DOHH2 (cell line): ENCODE measurements around the gene CETP.

Experiments used
- EZH2phosphoT487 ChIP-seq: fragments of 200-600 bp; sonication (generic); IDR thresholded peaks from 2 replicates; pipeline ENCODE4 v1.6.1; 2017; ENCODE audit warnings: borderline replicate concordance, mild to moderate bottlenecking, antibody characterized with exemption, low read length, moderate library complexity, mixed read lengths
- TF ChIP-seq, protein P1 (sequence below): fragments of 200-600 bp; sonication (generic); IDR thresholded peaks from one replicate; pipeline ENCODE4 v1.5.1; 2014; ENCODE audit warnings: antibody characterized with exemption, mild to moderate bottlenecking, low read depth, low read length; ENCODE audit not compliant: poor library complexity, severe bottlenecking

DNA sequence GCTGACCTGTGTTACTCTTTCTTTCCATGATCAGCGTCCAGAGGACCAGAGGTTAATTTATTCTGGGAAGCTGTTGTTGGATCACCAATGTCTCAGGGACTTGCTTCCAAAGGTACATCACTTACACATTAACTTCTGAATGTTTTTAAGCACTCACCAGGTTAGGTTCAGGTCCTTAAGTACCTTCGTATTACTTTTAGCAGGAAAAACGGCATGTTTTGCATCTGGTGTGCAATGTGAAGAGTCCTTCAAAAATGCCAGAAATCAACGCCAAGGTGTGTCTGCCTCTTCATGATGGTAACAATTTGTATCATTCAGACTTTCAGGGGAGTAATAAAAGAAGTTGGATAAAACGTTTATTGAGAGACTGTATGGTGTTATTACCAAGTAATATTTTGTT is 26.5 kb upstream of the CETP start:
- TF ChIP-seq, protein P1, sequence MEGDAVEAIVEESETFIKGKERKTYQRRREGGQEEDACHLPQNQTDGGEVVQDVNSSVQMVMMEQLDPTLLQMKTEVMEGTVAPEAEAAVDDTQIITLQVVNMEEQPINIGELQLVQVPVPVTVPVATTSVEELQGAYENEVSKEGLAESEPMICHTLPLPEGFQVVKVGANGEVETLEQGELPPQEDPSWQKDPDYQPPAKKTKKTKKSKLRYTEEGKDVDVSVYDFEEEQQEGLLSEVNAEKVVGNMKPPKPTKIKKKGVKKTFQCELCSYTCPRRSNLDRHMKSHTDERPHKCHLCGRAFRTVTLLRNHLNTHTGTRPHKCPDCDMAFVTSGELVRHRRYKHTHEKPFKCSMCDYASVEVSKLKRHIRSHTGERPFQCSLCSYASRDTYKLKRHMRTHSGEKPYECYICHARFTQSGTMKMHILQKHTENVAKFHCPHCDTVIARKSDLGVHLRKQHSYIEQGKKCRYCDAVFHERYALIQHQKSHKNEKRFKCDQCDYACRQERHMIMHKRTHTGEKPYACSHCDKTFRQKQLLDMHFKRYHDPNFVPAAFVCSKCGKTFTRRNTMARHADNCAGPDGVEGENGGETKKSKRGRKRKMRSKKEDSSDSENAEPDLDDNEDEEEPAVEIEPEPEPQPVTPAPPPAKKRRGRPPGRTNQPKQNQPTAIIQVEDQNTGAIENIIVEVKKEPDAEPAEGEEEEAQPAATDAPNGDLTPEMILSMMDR = no peak
- no peak for TF ChIP-seq EZH2phosphoT487
